ENCODE measurements around the gene ABL1.

DNA sequence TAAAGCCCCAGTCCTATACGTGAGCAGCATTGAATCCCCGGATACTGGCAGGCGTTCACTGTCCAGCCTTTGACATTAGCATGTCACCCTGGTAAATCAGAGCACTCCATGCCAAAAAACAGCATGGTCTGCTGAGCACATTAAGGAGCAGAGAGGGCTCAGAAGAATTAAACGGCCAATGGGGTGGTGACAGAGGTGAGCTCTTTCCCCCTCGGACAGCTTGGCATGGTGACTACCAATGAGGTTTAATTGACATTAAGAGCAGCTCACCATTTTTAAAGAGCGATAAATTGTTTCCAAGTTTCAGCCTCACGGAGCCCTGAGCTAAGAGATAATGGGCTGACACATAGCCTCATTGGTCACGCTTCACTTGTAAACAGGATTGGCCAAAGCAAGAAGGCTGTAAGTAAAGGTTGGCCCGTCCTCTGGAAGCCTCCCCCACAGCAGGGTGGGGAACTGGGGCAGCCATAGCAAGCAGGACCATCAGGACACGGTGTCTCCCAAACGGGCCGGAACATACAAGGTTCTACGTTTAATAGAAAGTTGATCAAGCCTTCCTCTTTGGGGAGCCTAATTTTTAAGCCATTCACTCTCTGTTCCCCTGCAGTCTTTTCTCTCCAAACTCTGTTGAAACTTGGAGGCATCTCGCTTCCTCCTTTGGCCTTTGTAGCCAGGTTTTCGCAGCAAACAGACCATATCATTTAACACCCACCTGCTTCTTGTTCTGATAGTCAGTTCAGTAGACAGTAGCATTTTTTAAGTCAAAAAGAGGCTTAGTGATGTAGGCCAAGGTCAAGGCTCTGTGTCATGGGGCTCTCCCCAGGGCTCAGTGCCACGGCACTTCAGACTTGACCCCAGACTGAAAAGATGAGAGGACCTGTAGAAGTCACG, 35.7 kb downstream of the ABL1 start:
- TF ChIP-seq PATZ1 (CRISPR knock-in tag; IDR thresholded peaks at IDR 0.05; ENCODE audit: borderline replicate concordance) (no peak), RARB (CRISPR knock-in tag; IDR thresholded peaks at IDR 0.05) (no peak), SNAI2 (CRISPR knock-in tag; IDR thresholded peaks at IDR 0.05) (no peak), ARNTL (CRISPR knock-in tag; IDR thresholded peaks at IDR 0.05; ENCODE audit: borderline replicate concordance, low read depth) (no peak), CSDC2 (CRISPR knock-in tag; IDR thresholded peaks at IDR 0.05) (no peak), TOX (CRISPR knock-in tag; IDR thresholded peaks at IDR 0.05; ENCODE audit: borderline replicate concordance) (no peak), ZFP30 (CRISPR knock-in tag; IDR thresholded peaks at IDR 0.05) (no peak), BACH2 (CRISPR knock-in tag; IDR thresholded peaks at IDR 0.05; ENCODE audit: borderline replicate concordance) (no peak), CREB5 (CRISPR knock-in tag; IDR thresholded peaks at IDR 0.05; ENCODE audit: low read depth) (no peak), ZNF8 (CRISPR knock-in tag; IDR thresholded peaks at IDR 0.05) (no peak), OSR1 (CRISPR knock-in tag; IDR thresholded peaks at IDR 0.05) (no peak), ZC3H10 (CRISPR knock-in tag; IDR thresholded peaks at IDR 0.05) (no peak)
- TF ChIP-seq, protein P1, sequence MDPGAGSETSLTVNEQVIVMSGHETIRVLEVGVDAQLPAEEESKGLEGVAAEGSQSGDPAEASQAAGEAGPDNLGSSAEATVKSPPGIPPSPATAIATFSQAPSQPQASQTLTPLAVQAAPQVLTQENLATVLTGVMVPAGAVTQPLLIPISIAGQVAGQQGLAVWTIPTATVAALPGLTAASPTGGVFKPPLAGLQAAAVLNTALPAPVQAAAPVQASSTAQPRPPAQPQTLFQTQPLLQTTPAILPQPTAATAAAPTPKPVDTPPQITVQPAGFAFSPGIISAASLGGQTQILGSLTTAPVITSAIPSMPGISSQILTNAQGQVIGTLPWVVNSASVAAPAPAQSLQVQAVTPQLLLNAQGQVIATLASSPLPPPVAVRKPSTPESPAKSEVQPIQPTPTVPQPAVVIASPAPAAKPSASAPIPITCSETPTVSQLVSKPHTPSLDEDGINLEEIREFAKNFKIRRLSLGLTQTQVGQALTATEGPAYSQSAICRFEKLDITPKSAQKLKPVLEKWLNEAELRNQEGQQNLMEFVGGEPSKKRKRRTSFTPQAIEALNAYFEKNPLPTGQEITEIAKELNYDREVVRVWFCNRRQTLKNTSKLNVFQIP (CRISPR knock-in tag; IDR thresholded peaks at IDR 0.05; ENCODE audit: borderline replicate concordance, low read depth), result no peak
- TF ChIP-seq, protein P2, sequence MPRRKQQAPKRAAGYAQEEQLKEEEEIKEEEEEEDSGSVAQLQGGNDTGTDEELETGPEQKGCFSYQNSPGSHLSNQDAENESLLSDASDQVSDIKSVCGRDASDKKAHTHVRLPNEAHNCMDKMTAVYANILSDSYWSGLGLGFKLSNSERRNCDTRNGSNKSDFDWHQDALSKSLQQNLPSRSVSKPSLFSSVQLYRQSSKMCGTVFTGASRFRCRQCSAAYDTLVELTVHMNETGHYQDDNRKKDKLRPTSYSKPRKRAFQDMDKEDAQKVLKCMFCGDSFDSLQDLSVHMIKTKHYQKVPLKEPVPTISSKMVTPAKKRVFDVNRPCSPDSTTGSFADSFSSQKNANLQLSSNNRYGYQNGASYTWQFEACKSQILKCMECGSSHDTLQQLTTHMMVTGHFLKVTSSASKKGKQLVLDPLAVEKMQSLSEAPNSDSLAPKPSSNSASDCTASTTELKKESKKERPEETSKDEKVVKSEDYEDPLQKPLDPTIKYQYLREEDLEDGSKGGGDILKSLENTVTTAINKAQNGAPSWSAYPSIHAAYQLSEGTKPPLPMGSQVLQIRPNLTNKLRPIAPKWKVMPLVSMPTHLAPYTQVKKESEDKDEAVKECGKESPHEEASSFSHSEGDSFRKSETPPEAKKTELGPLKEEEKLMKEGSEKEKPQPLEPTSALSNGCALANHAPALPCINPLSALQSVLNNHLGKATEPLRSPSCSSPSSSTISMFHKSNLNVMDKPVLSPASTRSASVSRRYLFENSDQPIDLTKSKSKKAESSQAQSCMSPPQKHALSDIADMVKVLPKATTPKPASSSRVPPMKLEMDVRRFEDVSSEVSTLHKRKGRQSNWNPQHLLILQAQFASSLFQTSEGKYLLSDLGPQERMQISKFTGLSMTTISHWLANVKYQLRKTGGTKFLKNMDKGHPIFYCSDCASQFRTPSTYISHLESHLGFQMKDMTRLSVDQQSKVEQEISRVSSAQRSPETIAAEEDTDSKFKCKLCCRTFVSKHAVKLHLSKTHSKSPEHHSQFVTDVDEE (CRISPR knock-in tag; IDR thresholded peaks at IDR 0.05), result no peak
